Choroid plexus epithelial cell (primary cell): ENCODE results near the gene CAVIN4.

Experiments used
- DNase-seq: peaks from one replicate; pipeline ENCODE4 v3.0.0-alpha.2; 2010; ENCODE audit warnings: low read depth
- H3K4me3 ChIP-seq: 2 replicates; pipeline ENCODE4 v1.5.1; 2011; ENCODE audit warnings: low read depth, mild to moderate bottlenecking, control low read depth, low read length, moderate library complexity
- TF ChIP-seq, protein P1 (sequence below): conservative IDR thresholded peaks from 2 replicates; pipeline ENCODE4 v1.5.1; 2011; ENCODE audit warnings: low read depth, mild to moderate bottlenecking, control low read depth, inconsistent platforms, low read length, moderate library complexity

The CAVIN4 gene

DNA sequence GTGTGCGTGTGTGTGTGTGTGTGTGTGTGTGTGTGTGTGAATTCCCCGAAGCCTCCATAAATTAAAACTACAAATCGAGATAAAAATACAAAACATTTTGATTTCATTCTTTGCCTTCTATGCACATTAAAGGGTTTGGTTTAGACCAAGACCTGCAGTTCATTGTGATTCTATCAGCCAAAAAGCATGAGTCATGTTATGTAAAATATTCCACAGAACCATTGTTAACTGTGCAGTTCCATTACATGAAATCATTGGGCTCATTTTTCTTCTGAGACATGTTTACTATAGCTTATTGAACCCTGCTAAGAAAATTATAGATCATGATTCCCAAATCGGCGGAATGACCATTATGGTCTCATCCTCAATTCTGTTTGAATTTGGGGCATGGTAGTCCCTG, 11.7 kb downstream of the CAVIN4 start:
- TF ChIP-seq, protein P1, sequence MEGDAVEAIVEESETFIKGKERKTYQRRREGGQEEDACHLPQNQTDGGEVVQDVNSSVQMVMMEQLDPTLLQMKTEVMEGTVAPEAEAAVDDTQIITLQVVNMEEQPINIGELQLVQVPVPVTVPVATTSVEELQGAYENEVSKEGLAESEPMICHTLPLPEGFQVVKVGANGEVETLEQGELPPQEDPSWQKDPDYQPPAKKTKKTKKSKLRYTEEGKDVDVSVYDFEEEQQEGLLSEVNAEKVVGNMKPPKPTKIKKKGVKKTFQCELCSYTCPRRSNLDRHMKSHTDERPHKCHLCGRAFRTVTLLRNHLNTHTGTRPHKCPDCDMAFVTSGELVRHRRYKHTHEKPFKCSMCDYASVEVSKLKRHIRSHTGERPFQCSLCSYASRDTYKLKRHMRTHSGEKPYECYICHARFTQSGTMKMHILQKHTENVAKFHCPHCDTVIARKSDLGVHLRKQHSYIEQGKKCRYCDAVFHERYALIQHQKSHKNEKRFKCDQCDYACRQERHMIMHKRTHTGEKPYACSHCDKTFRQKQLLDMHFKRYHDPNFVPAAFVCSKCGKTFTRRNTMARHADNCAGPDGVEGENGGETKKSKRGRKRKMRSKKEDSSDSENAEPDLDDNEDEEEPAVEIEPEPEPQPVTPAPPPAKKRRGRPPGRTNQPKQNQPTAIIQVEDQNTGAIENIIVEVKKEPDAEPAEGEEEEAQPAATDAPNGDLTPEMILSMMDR: no peak
- peak; percentile 59 for DNase-seq
- H3K4me3 ChIP-seq: no peak overlapping the region

DNA sequence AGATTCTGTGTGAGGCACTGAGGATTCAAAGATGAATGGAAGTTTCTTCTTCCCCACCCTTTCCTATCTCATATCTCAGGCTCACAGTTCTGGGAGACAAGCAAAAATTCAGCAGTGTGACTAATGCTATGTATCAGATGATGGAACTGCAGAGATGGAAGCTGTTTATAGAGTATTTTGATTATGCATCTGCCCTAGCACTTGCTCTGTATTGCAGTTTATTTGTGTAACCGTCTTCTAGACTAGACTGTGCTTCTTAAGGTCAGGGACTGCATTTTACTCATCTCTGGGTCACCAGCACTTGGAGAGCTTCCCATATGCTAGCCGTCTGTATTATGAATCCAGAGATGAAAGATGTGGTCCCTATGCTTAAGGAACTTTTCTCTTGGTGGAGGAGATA, 12.6 kb downstream of the CAVIN4 start:
- DNase-seq: peak; percentile 81
- TF ChIP-seq, protein P1: no peak
- H3K4me3 ChIP-seq: no peak overlapping the region

GRCh38 chr9:100591139-100591538, 13.3 kb downstream of the CAVIN4 start:
- H3K4me3 ChIP-seq: no peak overlapping the region
- TF ChIP-seq, protein P1: no peak
- DNase-seq: no peak

- TF ChIP-seq, protein P1: no peak
- H3K4me3 ChIP-seq: no peak overlapping the region
- DNase-seq: no peak
These were observed 13.9 kb downstream of the CAVIN4 start for GRCh38 chr9:100591639-100592412.

DNA sequence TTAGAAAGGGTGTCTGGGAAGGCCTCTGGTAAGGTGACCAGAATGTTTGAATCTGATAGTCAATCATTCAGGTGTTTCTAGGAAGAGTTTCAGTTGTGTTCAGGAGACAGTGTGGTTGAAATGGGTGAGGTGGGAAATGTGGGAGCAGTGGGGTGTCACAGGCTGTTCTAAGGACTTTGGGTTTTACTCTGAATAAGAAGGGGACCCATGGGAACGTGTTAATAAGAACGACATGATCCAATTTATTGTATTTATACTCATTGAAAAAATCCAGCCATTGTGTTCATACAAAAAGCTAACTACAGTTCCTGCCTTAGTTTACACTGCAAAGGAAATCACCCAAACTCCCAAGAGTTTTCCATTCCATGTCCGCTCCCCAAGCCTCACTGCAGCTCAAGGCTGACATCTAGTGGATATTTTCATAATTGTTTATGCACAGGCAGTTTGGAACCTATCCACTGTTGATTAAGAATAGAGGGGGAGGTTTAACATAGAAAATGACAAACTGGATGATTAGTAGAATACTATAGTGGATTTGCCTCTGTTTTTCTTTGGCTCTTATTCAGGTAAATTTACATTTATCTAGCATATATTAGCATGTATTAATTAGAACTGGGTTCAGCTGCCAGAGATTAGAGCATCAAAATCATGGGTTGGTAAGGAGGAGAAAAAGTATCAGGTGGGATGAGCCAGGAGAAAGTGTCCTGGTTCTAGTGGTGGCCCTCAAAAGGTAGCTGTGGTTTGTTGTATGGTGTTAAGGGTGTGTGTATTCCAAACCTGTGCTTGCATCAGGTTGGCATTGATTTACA, 17.7 kb downstream of the CAVIN4 start:
- TF ChIP-seq, protein P1: peak; percentile 88
- no peak overlapping the region for H3K4me3 ChIP-seq
- peak; percentile 79 for DNase-seq

DNA sequence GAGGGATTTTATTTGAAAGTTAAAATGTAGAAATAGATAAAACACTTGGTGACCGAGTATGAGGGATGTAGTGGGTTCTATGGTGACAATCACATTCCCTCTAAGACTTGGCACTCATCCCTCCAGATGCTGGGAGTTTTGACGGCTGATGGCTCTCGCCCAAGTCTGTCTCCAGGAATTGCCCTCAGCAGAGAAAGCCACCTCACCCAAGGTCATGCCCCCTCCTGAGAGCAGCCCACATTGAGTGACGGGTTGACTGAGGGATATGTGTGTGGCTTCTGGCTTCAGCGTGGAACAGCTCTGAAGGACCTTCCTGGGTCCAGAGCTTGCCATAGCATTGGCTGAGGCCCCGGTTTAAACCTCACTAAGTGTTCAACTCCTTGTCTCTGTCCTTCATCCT, 19.4 kb downstream of the CAVIN4 start:
- DNase-seq: no peak
- TF ChIP-seq, protein P1: no peak
- no peak overlapping the region for H3K4me3 ChIP-seq
